Lung (tissue), 12 donors: ENCODE data around the gene COPS7A. TPM values are rescaled to one million over a fixed set of nuclear protein-coding genes. Genes with fewer than 3 reads are reported as not detected.

Experiments
- ATAC-seq: fragments of 200-7000 bp; cut with Tn5 transposase; one replicate; pipeline ENCODE4 v1.9.1; 2020; ENCODE audit warnings: moderate number of reproducible peaks; ENCODE audit not compliant: insufficient read depth, low FRiP score
- DNase-seq, 3 donors: peaks; one replicate each; pipeline ENCODE4 v3.0.0-alpha.2; 2013 to 2017
- H3K27ac ChIP-seq, 2 donors: one replicate each; pipeline ENCODE4 v1.5.1; 2013; ENCODE audit warnings: mild to moderate bottlenecking in 2 of 2, moderate library complexity in 2 of 2, control low read depth in 1 of 2, inconsistent platforms in 1 of 2, low read depth in 1 of 2, low read length in 1 of 2
- H3K27me3 ChIP-seq, 3 donors: one replicate each; pipeline ENCODE4 v1.5.1; 2013; ENCODE audit warnings: low read length in 2 of 3; ENCODE audit not compliant: control insufficient read depth in 3 of 3, insufficient read depth in 3 of 3
- H3K36me3 ChIP-seq, 4 donors: one replicate each; pipeline ENCODE4 v1.5.1; 2013; ENCODE audit warnings: low read length in 4 of 4, mild to moderate bottlenecking in 1 of 4, moderate library complexity in 1 of 4; ENCODE audit not compliant: control insufficient read depth in 4 of 4, insufficient read depth in 4 of 4
- H3K4me1 ChIP-seq, 5 donors: one replicate each; pipeline ENCODE4 v1.5.1; 2013; ENCODE audit warnings: low read length in 5 of 5, mild to moderate bottlenecking in 2 of 5, moderate library complexity in 1 of 5; ENCODE audit not compliant: control insufficient read depth in 5 of 5, insufficient read depth in 5 of 5
- H3K4me3 ChIP-seq: one replicate; pipeline ENCODE4 v1.5.1; 2013; ENCODE audit warnings: mild to moderate bottlenecking, control low read depth, moderate library complexity
- H3K9ac ChIP-seq, 2 donors: one replicate each; pipeline ENCODE4 v1.5.1; 2013; ENCODE audit warnings: low read length in 2 of 2, control low read depth in 1 of 2; ENCODE audit not compliant: insufficient read depth in 1 of 2
- H3K9me3 ChIP-seq, 4 donors: one replicate each; pipeline ENCODE4 v1.5.1; 2013; ENCODE audit warnings: low read length in 3 of 4, mild to moderate bottlenecking in 1 of 4, moderate library complexity in 1 of 4; ENCODE audit not compliant: control insufficient read depth in 4 of 4, insufficient read depth in 3 of 4
- CTCF ChIP-seq: IDR thresholded peaks from 2 replicates; pipeline ENCODE4 v1.5.1; 2012; ENCODE audit warnings: mild to moderate bottlenecking; ENCODE audit errors: control extremely low read depth, extremely low read depth
- WGBS, 2 donors: extraction: QIAGEN DNeasy Blood & Tissue Kit; methylation state at CpG; one replicate each; pipeline ENCODE4 v1.1.7; 2013; 5-methylcytosine and 5-hydroxymethylcytosine counted together
- polyA plus RNA-seq, 2 donors: library from polyadenylated mRNA; stranded (reverse); fragments of 200-250 nt; gene quantifications; one replicate each; pipeline ENCODE4 v1.2.1, GENCODE V29; 2013
- total RNA-seq, 2 donors: library from RNA; depleted of rRNA in 1 of 2; stranded (reverse); fragments of >200 nt in 1 of 2; gene quantifications; one replicate each; pipeline ENCODE4 v1.2.1, GENCODE V29; 2014 to 2021
- donor health status: control.
- donor health status: control.
- donor health status: Bipolar disorder and iron deficiency.
- donor health status: healthy.
- donor health status: DM: yes; HTN: yes; CAD: no.

The COPS7A gene
- total and polyA plus RNA-seq, 4 donors: 40.1 to 74.7 (median 61.2) TPM

- peak overlapping the region; percentile 57 for H3K4me3 ChIP-seq
- H3K9me3 ChIP-seq: no peaks in the 10 kb centered on the region
- peaks cover 0 to 7% (median 7%) of the 10 kb centered on the region in 5 donors for H3K4me1 ChIP-seq
- WGBS, 2 donors: 9% methylated on average over 10 of the region's 10 CpGs
- H3K27ac ChIP-seq: peak overlapping the region; percentile 80 to 90
- ATAC-seq (no peak), DNase-seq (peak in 1 of 3 donors; percentile 28)
- no peak for TF ChIP-seq CTCF
- H3K9ac ChIP-seq: peak overlapping the region in 1 of 2 donors; percentile 81
- peaks cover 0 to 8% (median 0%) of the 10 kb centered on the region in 3 donors for H3K27me3 ChIP-seq
- peaks cover 3 to 25% (median 12%) of the 10 kb centered on the region in 4 donors for H3K36me3 ChIP-seq
Observed at GRCh38 chr12:6724409-6724797, 557 bp downstream of the COPS7A start.

- peaks cover 7 to 34% (median 20%) of the 10 kb centered on the region in 4 donors for H3K36me3 ChIP-seq
- no peak for DNase-seq
- no peak overlapping the region for H3K4me3 ChIP-seq
- H3K4me1 ChIP-seq: peaks cover 0 to 7% (median 7%) of the 10 kb centered on the region in 5 donors
- H3K9me3 ChIP-seq: no peaks in the 10 kb centered on the region
- H3K27ac ChIP-seq: no peak overlapping the region
- TF ChIP-seq CTCF: no peak
- ATAC-seq: no peak
- peaks cover 0 to 2% (median 0%) of the 10 kb centered on the region in 3 donors for H3K27me3 ChIP-seq
- WGBS, 2 donors: 96% methylated on average over 7 of the region's 7 CpGs
- no peak overlapping the region for H3K9ac ChIP-seq
Observed at GRCh38 chr12:6725350-6725749, 1.5 kb downstream of the COPS7A start.

- H3K27me3 ChIP-seq: no peaks in the 10 kb centered on the region
- ATAC-seq: no peak
- peaks cover 10 to 42% (median 37%) of the 10 kb centered on the region in 4 donors for H3K36me3 ChIP-seq
- H3K9me3 ChIP-seq: no peaks in the 10 kb centered on the region
- H3K4me1 ChIP-seq: peaks cover 0 to 7% (median 7%) of the 10 kb centered on the region in 5 donors
- no peak for DNase-seq
- no peak overlapping the region for H3K9ac ChIP-seq
- no peak overlapping the region for H3K27ac ChIP-seq
- H3K4me3 ChIP-seq: no peak overlapping the region
- WGBS, 2 donors: 95 to 97% methylated on average over 18 of the region's 18 CpGs
- no peak for TF ChIP-seq CTCF
Observed at GRCh38 chr12:6729186-6729585, 5.3 kb downstream of the COPS7A start.

GRCh38 chr12:6730169-6730568, 6.3 kb downstream of the COPS7A start:
- DNase-seq (no peak), ATAC-seq (no peak)
- 96% methylated on average over 8 of the region's 8 CpGs for WGBS, 2 donors
- no peak for TF ChIP-seq CTCF
- no peaks in the 10 kb centered on the region for H3K27me3 ChIP-seq
- no peak overlapping the region for H3K4me3 ChIP-seq
- H3K36me3 ChIP-seq: peaks cover 10 to 47% (median 40%) of the 10 kb centered on the region in 4 donors
- no peak overlapping the region for H3K27ac ChIP-seq
- no peak overlapping the region for H3K9ac ChIP-seq
- H3K4me1 ChIP-seq: no peaks in the 10 kb centered on the region
- no peaks in the 10 kb centered on the region for H3K9me3 ChIP-seq
